ENCODE measurements around the gene PTK7.
"Not testable (repeated sequence)": the region's sequence is repeated elsewhere in the genome, so short reads cannot be mapped to it uniquely, and the experiment has no call there.

The PTK7 gene

DNA sequence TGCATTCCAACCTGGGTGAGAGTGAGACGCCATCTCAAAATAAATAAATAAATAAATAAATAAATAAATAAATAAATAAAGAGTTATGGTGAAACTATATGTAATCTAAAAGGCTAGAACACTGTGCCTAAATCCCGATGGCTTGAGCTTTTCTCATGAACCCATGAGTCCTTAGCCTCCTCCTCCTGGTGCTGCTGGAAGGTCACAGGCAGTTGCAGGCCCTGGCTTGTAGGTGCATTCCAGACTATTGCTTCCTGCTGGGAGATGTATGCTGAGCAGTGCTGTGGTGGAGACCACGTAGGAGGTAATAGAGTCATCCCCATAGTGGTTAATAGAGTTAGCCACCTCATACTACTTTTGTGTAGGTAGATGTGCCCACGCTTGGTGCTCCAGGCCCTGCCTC, 12.5 kb downstream of the PTK7 start:
- no peak for DNase-seq

DNA sequence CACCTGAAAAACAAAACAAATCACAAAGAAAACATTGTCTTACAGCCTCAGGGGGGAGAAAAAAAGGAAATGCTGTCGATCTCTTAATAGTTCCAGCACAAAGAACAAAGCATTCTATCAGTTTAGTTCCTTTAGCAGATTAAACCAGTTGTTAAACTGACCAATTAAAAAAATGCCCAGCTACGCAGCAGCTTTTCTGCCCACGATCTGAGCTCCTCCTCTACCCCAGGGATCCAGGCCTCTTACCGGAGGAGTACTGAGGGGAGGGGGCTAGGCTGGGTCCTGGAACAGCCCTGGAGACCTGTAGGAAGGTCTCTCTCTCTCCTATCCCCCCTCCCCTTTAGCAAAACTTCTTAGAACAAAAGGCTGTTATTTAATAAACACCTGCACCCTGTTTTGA, 13.4 kb downstream of the PTK7 start:
- no peak for DNase-seq

DNA sequence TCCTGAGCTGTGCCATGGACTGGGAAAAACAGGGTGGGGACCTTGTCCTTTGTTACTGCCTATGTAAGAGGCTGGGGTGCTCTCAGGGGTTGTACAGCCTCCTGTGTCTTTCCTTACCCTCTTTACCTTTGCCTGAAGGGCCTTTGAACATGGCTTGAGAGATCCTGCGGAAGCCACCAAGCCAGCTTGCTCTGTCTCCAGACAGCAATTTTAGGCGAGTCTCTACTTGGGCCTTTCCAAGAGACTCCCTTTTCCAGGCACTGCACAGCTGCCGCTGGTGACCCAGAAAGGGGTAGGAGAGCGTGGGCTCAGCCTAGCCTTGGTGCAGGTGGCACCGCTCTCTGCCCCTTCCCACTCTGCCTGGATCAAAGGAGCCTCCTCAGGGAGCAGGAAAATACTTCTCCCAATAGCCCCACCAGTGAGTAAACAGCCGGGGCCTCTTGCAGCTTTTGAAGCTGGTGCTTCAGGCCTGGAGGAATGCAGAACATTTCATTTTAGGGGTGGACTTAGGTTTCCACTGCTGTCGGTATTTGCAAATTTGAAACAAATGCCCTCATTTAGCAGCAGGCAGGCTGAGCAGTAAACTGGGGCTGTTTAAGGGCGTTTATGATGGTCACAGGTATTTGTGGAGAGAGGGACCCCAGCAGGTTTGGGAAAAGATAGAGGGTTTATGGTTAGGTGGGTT, 13.9 kb downstream of the PTK7 start:
- DNase-seq: no peak

DNA sequence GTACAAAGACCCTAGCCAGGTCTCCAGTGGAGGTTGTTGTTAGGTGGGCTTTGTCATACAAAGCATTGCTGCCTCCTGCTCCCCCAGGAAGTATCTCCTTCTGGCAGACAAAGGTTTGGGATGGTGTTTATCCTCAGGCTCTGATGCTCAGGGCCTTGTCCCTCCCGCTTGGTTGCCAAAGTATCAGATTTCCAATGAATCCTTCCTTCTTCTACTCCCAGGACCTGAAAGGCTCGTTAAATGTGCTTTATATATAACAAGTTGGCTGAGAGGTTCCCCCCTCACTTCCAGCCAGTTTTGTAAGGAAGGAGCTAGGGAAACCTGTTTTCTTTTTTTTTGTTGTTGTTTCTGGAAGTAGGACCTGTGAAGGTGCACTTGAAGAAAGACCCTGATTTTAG, 14.4 kb downstream of the PTK7 start:
- DNase-seq: no peak

DNA sequence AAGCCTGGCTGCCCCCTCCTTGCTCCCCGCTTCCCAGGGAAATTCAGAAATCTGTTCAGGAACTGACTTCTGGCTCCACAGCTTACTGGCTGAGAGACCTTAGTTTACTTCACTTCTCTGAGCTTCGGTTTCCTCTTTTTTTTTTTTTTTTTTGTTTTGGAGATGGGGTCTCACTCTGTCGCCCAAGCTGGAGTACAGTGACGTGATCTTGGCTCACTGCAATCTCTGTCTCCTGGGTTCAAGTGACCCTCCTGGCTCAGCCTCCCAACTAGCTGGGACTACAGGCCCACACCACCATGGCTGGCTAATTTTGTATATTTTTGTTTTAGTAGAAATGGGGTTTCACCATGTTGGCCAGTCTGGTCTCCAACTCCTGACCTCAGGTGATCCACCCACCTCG, 14.9 kb downstream of the PTK7 start:
- DNase-seq: no peak

- no peak for DNase-seq
These were observed 15.4 kb downstream of the PTK7 start for GRCh38 chr6:43091436-43091991.

DNA sequence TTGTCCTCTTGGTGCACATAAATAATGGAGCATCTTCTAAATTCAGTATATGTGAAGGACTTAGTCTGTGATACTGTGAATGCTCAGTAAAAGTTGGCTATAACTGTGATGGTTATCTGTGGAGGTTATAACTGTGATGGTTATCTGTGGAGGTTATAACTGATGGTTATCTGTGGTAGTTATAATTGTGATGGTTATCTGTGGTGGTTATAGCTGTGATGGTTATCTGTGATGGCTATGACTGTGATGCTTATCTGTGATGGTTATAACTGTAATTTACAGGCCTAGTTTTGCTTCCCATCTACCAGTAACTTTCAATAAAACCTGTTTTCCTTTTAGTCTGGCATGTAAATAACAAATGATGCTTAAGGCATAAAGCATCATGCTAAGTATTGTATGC, 16.5 kb downstream of the PTK7 start:
- no peak for DNase-seq

- no peak for DNase-seq
These were observed 17.5 kb downstream of the PTK7 start for GRCh38 chr6:43093436-43094289.

DNA sequence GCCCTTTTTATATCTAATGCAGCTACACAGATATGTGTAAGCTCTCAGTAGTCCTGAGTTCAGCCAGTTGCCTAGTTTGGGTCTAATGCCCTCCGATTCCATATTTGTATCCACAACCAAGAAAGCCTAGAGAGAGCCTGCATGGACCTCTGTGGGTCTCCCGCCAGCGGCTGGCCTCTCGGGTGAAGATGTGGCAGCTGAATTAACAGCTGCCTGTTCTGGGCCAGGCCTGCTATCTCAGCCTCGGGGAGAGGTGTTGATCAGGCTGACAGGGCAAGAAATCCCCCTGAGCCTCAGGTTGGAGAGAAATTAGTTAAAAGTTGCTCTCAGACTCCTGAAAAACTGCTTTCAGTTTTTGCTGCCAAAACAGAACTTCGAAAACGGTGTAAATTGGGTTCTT, 19.8 kb downstream of the PTK7 start:
- DNase-seq: no peak

- DNase-seq: no peak
These were observed 20.5 kb downstream of the PTK7 start for GRCh38 chr6:43096451-43097097.

GRCh38 chr6:43097098-43097489, 21.0 kb downstream of the PTK7 start:
- no peak for DNase-seq

GRCh38 chr6:43097502-43097901, 21.4 kb downstream of the PTK7 start:
- DNase-seq: no peak

DNA sequence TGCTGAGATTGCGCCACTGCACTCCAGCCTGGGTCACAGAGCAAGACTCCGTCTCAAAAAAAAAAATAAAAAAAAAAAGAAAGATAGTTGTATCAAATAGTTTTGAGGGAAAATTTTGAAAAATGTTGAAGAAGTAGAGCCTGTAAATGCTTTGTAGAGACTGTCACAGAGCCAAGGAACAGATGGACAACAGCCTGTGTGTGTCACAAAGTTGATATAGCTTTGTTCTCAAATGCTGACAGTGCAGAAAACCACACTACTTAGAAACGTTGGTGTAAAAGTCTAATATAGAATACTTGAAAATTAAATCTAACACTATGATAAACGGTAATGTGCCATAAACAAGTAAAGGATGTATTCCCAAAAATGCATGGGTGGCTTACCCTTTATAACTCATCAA, 25.4 kb downstream of the PTK7 start:
- DNase-seq: no peak

- DNase-seq: no peak
These were observed 27.3 kb downstream of the PTK7 start for GRCh38 chr6:43103253-43103876.

GRCh38 chr6:43105538-43106222, 29.6 kb downstream of the PTK7 start:
- DNase-seq: no peak

DNA sequence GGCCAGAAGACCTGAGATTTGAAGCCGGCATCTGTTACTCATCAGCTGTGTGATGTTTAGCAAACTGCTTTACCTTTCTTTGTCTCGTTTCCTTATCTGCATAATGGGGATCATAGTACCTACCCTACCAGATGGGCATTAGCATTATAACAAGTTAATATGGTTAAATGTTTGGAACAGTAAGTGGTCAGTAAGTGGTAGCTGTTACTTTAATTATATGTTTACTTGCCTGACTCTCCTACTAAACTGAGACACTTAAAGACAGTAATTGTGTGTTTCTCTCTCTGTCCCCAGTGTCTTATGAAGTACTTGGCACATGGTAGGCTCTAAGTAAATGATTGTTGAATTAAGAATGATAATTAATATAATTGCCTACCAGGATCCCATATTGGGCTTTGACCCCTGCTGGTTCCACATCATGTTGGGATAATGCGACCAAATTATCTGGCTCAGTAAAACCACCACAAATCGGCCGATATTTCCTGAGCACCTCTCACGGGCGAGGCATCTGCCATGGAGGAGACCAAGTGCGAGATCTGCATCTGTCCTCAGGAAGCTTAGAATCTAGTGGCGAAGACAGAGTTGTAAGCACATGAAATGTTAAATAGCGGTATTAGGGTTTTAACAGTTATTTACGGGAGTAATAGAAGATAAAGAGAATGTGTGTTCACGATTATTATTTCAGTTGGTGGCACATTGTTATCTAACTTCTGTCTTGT, 31.4 kb downstream of the PTK7 start:
- peak; percentile 74 for DNase-seq

- peak; percentile 68 for DNase-seq
These were observed 37.5 kb downstream of the PTK7 start for GRCh38 chr6:43113431-43114260.

GRCh38 chr6:43115365-43115764, 39.3 kb downstream of the PTK7 start:
- no peak for DNase-seq

DNA sequence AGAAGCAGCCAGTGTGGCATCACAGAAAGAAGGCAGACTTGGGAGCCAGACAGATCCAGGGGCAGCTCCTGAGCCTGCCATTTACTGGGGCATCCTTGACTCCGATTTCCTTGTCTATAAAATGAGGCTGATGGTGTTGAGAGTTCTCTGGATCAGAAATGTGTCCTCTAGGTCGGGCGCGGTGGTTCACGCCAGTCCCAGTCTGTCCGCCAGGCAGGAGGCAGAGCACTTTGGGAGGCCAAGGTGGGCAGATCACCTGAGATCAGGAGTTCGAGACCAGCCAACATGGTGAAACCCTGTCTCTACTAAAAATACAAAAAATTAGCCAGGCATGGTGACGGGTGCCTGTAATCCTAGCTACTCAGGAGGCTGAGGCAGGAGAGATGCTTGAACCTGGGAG, 41.4 kb downstream of the PTK7 start:
- DNase-seq: not testable (repeated sequence)

DNA sequence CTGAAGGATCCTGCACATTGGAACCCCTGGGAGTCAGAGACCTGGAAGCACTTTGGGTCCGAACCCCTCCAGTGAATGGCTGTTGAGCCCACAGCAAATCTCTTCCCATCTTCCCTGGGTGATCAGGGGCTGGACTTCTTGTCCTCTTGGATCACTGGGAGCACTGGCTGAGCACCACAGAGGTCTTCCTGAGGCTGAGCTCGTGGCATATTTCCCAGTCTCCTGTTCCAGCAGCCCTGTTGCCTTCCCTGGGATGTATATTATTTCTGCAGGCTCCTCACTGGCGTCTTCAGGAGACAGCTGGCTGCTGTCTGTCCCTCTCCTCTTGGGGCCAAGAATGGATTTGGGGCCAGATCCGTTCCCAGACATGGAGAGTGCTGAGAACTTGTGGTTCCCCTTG, 43.4 kb downstream of the PTK7 start:
- no peak for DNase-seq

Data from NCI-H2227 treated with DMSO at 0.1 percent for 48 hours (cell line).